Activated T-helper 1 cell treated with anti-CD3 and anti-CD28 coated beads, Interleukin-12 subunit alpha, Interleukin-12 subunit beta, Interleukin-2, Interleukin-4 antibody, amounts not matched to agents 30 ng/mL and 10 ng/mL and 1 ng/mL, durations not matched to agents 14 hours and 24 hours and 36 hours (primary cell): ENCODE results near the gene PEA15. TPM values are rescaled to one million over a fixed set of nuclear protein-coding genes. Genes with fewer than 3 reads are reported as not detected.

ENCODE experiments used
- DNase-seq: peaks from one replicate; pipeline ENCODE4 v3.0.0; 2021; ENCODE audit warnings: low spot score
- H3K27ac Mint-ChIP-seq: one replicate; pipeline ENCODE4 v1.8.0; 2021; ENCODE audit warnings: mild to moderate bottlenecking, mixed read lengths
- H3K27me3 Mint-ChIP-seq: one replicate; pipeline ENCODE4 v1.8.0; 2022; ENCODE audit warnings: mild to moderate bottlenecking, moderate library complexity, mixed read lengths; ENCODE audit not compliant: insufficient read depth
- H3K36me3 Mint-ChIP-seq: one replicate; pipeline ENCODE4 v1.8.0; 2021; ENCODE audit warnings: low read depth, mixed read lengths
- H3K4me1 Mint-ChIP-seq: one replicate; pipeline ENCODE4 v1.8.0; 2021; ENCODE audit warnings: low read depth, mixed read lengths
- H3K4me3 Mint-ChIP-seq: one replicate; pipeline ENCODE4 v1.8.0; 2021; ENCODE audit warnings: mild to moderate bottlenecking, moderate library complexity, mixed read lengths
- H3K9me3 Mint-ChIP-seq: one replicate; pipeline ENCODE4 v1.8.0; 2021; ENCODE audit warnings: mixed read lengths
- intact Hi-C: fragments of 100-400 bp; cut with micrococcal nuclease; formaldehyde crosslinking; loops from one replicate; pipeline ENCODE4 v1.15.1; 2024
- total RNA-seq: library from RNA; stranded (reverse); gene quantifications from 2 replicates; pipeline ENCODE4 v1.2.3, GENCODE V29; 2022

Gene PEA15
- total RNA-seq, 1 donor from 2014 or later: 71.2 TPM

DNA sequence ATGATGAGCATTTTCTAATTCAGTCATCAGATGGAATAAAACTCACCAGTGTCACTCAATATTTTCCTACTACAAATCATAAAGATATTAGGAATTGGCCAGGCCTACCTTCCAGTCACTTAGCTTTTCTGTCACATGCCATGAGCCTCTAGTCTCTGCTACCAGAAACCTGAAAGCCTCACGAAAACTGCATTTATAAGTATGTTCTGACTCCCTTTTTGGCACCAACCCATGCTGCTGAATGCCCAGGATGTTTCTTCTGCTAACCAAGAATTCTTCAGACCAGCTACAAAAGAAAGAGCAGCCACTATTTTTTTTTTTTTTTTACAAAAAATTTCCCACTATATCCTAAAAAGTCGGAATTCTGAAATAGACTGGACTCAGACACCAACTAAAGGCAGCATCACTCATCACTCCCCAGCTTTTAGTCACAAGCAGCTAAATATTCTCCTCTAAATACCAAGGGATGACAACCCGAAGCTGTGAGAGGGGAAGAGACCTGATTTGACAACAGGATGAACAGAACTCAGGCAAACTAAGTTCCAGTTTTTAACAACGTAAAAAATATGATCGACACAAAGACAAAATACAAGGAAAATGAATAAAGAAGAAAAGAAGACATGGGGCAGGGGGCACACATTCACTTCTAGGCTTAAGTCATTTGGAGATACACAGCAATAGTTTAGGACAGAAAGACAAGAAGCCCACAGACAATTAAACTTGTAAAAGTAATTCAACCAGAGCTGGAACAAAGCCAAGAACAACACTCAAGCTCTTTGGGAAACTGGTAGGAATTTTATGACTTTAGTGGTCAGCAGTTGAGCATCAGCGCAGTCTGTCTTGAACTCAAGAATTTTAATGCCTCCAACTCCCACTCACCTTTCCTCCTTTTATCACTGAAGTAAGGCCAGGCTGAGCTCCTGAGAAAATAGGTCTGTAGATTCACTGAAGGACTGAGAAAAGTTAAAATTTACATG is 55.5 kb downstream of the PEA15 start:
- Mint-ChIP-seq H3K27me3 (no peaks in the 10 kb centered on the region), H3K4me3 (peak overlapping the region; percentile 95), H3K27ac (peak overlapping the region; percentile 99), H3K36me3 (peaks cover 15% of the 10 kb centered on the region), H3K4me1 (peaks cover 59% of the 10 kb centered on the region), H3K9me3 (no peaks in the 10 kb centered on the region)
- intact Hi-C loops: loop anchor here (1.0 to 10.0 kb wide), 8 partner anchors 8 to 874 kb away; partner anchors contain the start of genes CD84, COPA, DEDD and DUSP23
- no peak for DNase-seq

DNA sequence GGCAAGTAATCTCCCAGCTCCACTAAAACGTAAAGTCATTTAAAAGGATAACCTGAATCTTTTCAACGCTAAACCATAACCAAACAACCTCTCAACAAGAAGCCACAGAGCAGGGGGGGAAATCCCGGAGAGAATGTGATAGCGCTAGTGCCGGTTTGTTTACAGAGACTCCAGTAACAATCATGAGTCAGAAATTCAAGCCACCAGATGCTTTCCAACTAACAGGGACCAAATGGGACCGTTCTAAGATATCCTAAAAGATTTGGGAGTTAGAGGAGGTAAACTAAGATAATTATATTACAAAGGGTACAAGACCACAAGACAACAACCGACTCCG is 56.3 kb downstream of the PEA15 start:
- peaks cover 54% of the 10 kb centered on the region for H3K4me1 Mint-ChIP-seq
- peak overlapping the region; percentile 99 for H3K27ac Mint-ChIP-seq
- no peaks in the 10 kb centered on the region for H3K27me3 Mint-ChIP-seq
- peak; percentile 75 for DNase-seq
- intact Hi-C loops: loop anchor here (1.0 to 10.0 kb wide), 8 partner anchors 9 to 873 kb away; partner anchors contain the start of genes CD84, COPA, DEDD and DUSP23
- no peaks in the 10 kb centered on the region for H3K9me3 Mint-ChIP-seq
- peak overlapping the region; percentile 95 for H3K4me3 Mint-ChIP-seq
- H3K36me3 Mint-ChIP-seq: peaks cover 15% of the 10 kb centered on the region

DNA sequence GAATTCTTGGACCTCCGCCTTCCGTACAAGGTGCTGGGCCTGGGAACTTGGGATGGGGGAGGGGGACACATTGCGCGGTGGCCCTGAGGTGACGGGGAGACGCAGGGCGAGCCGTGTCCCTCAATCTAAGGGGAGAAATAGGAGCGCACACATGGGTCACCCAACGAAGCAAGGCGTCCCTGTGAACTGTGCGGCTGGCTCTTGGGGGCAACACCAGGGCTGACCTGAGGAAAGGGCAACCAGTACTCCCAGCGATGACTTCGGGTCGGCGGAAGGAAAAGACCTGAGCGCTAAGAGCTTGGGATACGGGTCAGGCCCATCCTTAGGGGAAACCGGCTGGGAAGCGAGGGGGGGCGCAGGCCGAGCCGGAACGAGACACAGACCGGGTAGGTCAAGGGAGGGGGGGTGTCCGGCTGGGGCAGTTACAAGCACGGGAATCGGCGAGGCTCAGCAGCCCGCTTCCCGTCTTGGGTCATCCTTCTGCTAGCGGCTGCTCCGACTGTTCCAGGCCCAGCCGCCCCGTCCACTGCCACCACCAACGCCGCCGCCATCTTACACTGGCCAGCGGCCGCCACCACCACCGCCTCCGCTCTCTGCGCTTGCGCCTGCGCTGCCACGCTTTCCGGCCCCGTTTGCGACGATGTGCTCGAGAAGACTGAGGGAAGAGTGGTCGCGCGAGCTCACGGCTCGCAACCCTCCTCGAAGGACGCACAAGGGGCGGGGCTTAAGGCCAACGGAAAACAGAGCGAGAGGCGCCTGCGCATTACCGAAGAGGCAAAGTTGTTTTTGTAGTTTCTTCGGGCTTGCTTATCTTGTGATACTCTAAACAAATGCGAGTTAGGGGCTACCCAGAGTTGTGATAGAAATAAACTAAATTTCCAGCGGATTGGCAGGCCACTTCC is 57.0 kb downstream of the PEA15 start, which contains the start of gene DCAF8:
DCAF8 (minus strand) TSS at position 657 of the 902 bp plus-strand sequence. CDS start 18,541 bp downstream, outside the sequence.
- intact Hi-C loops: loop anchor here (1.0 to 10.0 kb wide), 10 partner anchors 10 to 873 kb away; partner anchors contain the start of genes CD84, COPA, DEDD and DUSP23
- peak; percentile 98 for DNase-seq
- Mint-ChIP-seq H3K27me3 (no peaks in the 10 kb centered on the region), H3K27ac (peak within 1 kb of the TSS; percentile 99), H3K4me1 (peaks cover 51% of the 10 kb centered on the region), H3K36me3 (peaks cover 15% of the 10 kb centered on the region), H3K4me3 (peak within 1 kb of the TSS; percentile 95), H3K9me3 (no peaks in the 10 kb centered on the region)

GRCh38 chr1:160264795-160265307 is 59.7 kb downstream of the PEA15 start:
- H3K27me3 Mint-ChIP-seq: no peaks in the 10 kb centered on the region
- H3K36me3 Mint-ChIP-seq: peaks cover 11% of the 10 kb centered on the region
- no peaks in the 10 kb centered on the region for H3K9me3 Mint-ChIP-seq
- H3K27ac Mint-ChIP-seq: no peak overlapping the region
- peaks cover 40% of the 10 kb centered on the region for H3K4me1 Mint-ChIP-seq
- intact Hi-C loops: loop anchor here (5.0 to 10.0 kb wide), 4 partner anchors 233 to 870 kb away; partner anchors contain the start of genes CD84, DEDD, DUSP23 and PIGM
- DNase-seq: no peak
- H3K4me3 Mint-ChIP-seq: no peak overlapping the region

Other genes starting within 250 kb of the PEA15 start
- gene PIGM, start 173.4 kb upstream of the PEA15 start, total RNA-seq: 5.4 and 5.5 TPM in 2 replicates
- not detected in 2 replicates for gene KCNJ10, start 135.2 kb upstream of the PEA15 start, total RNA-seq
- not detected in 2 replicates for gene KCNJ9, start 123.8 kb upstream of the PEA15 start, total RNA-seq
- 25.5 and 26.3 TPM in 2 replicates for gene IGSF8, start 106.8 kb upstream of the PEA15 start, total RNA-seq
- not detected in 2 replicates for gene ATP1A2, start 89.6 kb upstream of the PEA15 start, total RNA-seq
- gene ATP1A4, start 53.8 kb upstream of the PEA15 start, total RNA-seq: not detected in 2 replicates
- gene CASQ1, start 14.8 kb upstream of the PEA15 start, total RNA-seq: not detected in 2 replicates
- 112 and 117 TPM in 2 replicates for gene DCAF8, start 57.2 kb downstream of the PEA15 start, total RNA-seq
- gene PEX19, start 79.7 kb downstream of the PEA15 start, total RNA-seq: 55.9 and 59.0 TPM in 2 replicates
- 123 and 126 TPM in 2 replicates for gene COPA, start 137.9 kb downstream of the PEA15 start, total RNA-seq
- gene NCSTN, start 138.0 kb downstream of the PEA15 start, total RNA-seq: 74.8 and 81.6 TPM in 2 replicates
- gene NHLH1, start 161.7 kb downstream of the PEA15 start, total RNA-seq: 0.52 and 0.66 TPM in 2 replicates
- not detected in 2 replicates for gene VANGL2, start 195.2 kb downstream of the PEA15 start, total RNA-seq